ENCODE measurements around the gene MTCL1. TPM values are rescaled to one million over a fixed set of nuclear protein-coding genes. Genes with fewer than 3 reads are reported as not detected.
A peak's percentile ranks its signal among the peaks of the same experiment; 100 is the strongest.

MTCL1 gene
- total and polyA plus RNA-seq, 4 donors: 0.65 to 5.4 (median 1.4) TPM

DNA sequence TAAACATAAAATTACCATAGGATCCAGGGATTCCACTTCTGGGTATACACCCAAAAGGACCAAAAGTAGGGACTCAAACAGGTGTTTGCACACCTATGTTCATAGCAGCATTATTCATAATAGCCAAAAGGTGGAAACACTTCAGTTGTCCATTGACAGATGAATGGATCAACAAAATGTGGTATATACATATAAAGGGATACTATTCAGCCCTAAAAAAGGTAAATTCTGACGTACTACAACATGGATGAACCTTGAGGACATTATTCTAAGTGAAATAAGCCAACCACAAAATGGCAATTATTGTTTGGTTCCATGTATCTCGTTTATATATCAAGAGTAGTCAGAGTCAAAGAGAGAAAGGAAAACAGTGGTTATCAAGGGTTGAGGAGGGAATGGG lies 128.1 kb downstream of the MTCL1 start:
- no peak for DNase-seq (ENCODE audit: low spot score)
- Histone ChIP-seq H3K9me3 (ENCODE audit: control insufficient read depth in 4 of 4, low read length in 3 of 4) (peaks cover 3 to 10% (median 7%) of the 10 kb centered on the region in 4 donors), H3K27ac (ENCODE audit: low read depth in 1 of 2, low read length in 2 of 2) (no peak overlapping the region), H3K9ac (ENCODE audit: low read depth in 1 of 2, low read length in 2 of 2) (no peak overlapping the region), H3K4me3 (ENCODE audit: low read depth in 1 of 3, low read length in 3 of 3) (no peak overlapping the region), H3K27me3 (ENCODE audit: control insufficient read depth in 4 of 4, insufficient read depth in 4 of 4, low read length in 3 of 4) (no peaks in the 10 kb centered on the region), H3K36me3 (ENCODE audit: control insufficient read depth in 4 of 4, insufficient read depth in 3 of 4, low read depth in 1 of 4, low read length in 3 of 4) (no peaks in the 10 kb centered on the region), H3K4me1 (ENCODE audit: control insufficient read depth in 4 of 4, insufficient read depth in 4 of 4, low read length in 3 of 4) (no peaks in the 10 kb centered on the region)
- 73% methylated on average over 2 of the region's 2 CpGs for WGBS
- TF ChIP-seq MAX (IDR thresholded peaks at IDR 0.05): no peak
- no peak for TF ChIP-seq GABPA (IDR thresholded peaks at IDR 0.05 in 1 of 2, conservative IDR thresholded peaks at IDR 0.05 in 1 of 2)
- TF ChIP-seq EGR1 (IDR thresholded peaks at IDR 0.05; ENCODE audit: low read depth in 2 of 2): no peak
- no peak for TF ChIP-seq RXRA (IDR thresholded peaks at IDR 0.05)
- TF ChIP-seq RAD21 (IDR thresholded peaks at IDR 0.05): no peak
- TF ChIP-seq, protein P1, sequence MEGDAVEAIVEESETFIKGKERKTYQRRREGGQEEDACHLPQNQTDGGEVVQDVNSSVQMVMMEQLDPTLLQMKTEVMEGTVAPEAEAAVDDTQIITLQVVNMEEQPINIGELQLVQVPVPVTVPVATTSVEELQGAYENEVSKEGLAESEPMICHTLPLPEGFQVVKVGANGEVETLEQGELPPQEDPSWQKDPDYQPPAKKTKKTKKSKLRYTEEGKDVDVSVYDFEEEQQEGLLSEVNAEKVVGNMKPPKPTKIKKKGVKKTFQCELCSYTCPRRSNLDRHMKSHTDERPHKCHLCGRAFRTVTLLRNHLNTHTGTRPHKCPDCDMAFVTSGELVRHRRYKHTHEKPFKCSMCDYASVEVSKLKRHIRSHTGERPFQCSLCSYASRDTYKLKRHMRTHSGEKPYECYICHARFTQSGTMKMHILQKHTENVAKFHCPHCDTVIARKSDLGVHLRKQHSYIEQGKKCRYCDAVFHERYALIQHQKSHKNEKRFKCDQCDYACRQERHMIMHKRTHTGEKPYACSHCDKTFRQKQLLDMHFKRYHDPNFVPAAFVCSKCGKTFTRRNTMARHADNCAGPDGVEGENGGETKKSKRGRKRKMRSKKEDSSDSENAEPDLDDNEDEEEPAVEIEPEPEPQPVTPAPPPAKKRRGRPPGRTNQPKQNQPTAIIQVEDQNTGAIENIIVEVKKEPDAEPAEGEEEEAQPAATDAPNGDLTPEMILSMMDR (IDR thresholded peaks at IDR 0.05; ENCODE audit: low read depth, low read length, missing input control): no peak
- TF ChIP-seq HNF4A (conservative IDR thresholded peaks at IDR 0.05): no peak

- Histone ChIP-seq H3K4me1 (ENCODE audit: control insufficient read depth in 4 of 4, insufficient read depth in 4 of 4, low read length in 3 of 4) (no peaks in the 10 kb centered on the region), H3K4me3 (ENCODE audit: low read depth in 1 of 3, low read length in 3 of 3) (no peak overlapping the region), H3K27me3 (ENCODE audit: control insufficient read depth in 4 of 4, insufficient read depth in 4 of 4, low read length in 3 of 4) (no peaks in the 10 kb centered on the region), H3K27ac (ENCODE audit: low read depth in 1 of 2, low read length in 2 of 2) (no peak overlapping the region), H3K9me3 (ENCODE audit: control insufficient read depth in 4 of 4, low read length in 3 of 4) (peaks cover 3 to 10% (median 7%) of the 10 kb centered on the region in 4 donors), H3K9ac (ENCODE audit: low read depth in 1 of 2, low read length in 2 of 2) (no peak overlapping the region), H3K36me3 (ENCODE audit: control insufficient read depth in 4 of 4, insufficient read depth in 3 of 4, low read depth in 1 of 4, low read length in 3 of 4) (no peaks in the 10 kb centered on the region)
- TF ChIP-seq SP1 (IDR thresholded peaks at IDR 0.05) (no peak), RXRA (IDR thresholded peaks at IDR 0.05) (no peak), FOXA2 (IDR thresholded peaks at IDR 0.05) (no peak), HNF4A (conservative IDR thresholded peaks at IDR 0.05) (no peak), NR2F2 (IDR thresholded peaks at IDR 0.05) (no peak), EGR1 (IDR thresholded peaks at IDR 0.05; ENCODE audit: low read depth in 2 of 2) (no peak), MAX (IDR thresholded peaks at IDR 0.05) (no peak), FOXA1 (IDR thresholded peaks at IDR 0.05) (no peak), GABPA (IDR thresholded peaks at IDR 0.05 in 1 of 2, conservative IDR thresholded peaks at IDR 0.05 in 1 of 2) (no peak)
- WGBS: 85% methylated on average over 6 of the region's 6 CpGs
- DNase-seq (ENCODE audit: low spot score): no peak
Measured at GRCh38 chr18:8834881-8835280, 129.5 kb downstream of the MTCL1 start.

- no peak overlapping the region for H3K27ac ChIP-seq (ENCODE audit: low read depth in 1 of 2, low read length in 2 of 2)
- WGBS: 26% methylated on average over 3 of the region's 3 CpGs
Measured at GRCh38 chr18:8835521-8835953, 130.2 kb downstream of the MTCL1 start.

More at GRCh38 chr18:8835521-8835953, 130.2 kb downstream of the MTCL1 start:
- Histone ChIP-seq H3K9me3 (ENCODE audit: control insufficient read depth in 4 of 4, low read length in 3 of 4) (peaks cover 3 to 10% (median 7%) of the 10 kb centered on the region in 4 donors), H3K4me3 (ENCODE audit: low read depth in 1 of 3, low read length in 3 of 3) (no peak overlapping the region), H3K36me3 (ENCODE audit: control insufficient read depth in 4 of 4, insufficient read depth in 3 of 4, low read depth in 1 of 4, low read length in 3 of 4) (no peaks in the 10 kb centered on the region), H3K4me1 (ENCODE audit: control insufficient read depth in 4 of 4, insufficient read depth in 4 of 4, low read length in 3 of 4) (no peaks in the 10 kb centered on the region), H3K27me3 (ENCODE audit: control insufficient read depth in 4 of 4, insufficient read depth in 4 of 4, low read length in 3 of 4) (no peaks in the 10 kb centered on the region), H3K9ac (ENCODE audit: low read depth in 1 of 2, low read length in 2 of 2) (no peak overlapping the region)
- DNase-seq (ENCODE audit: low spot score): no peak
- no peak for TF ChIP-seq EGR1 (IDR thresholded peaks at IDR 0.05; ENCODE audit: low read depth in 2 of 2)
- no peak for TF ChIP-seq JUND (IDR thresholded peaks at IDR 0.05)
- no peak for TF ChIP-seq SP1 (IDR thresholded peaks at IDR 0.05)
- TF ChIP-seq FOXA2 (IDR thresholded peaks at IDR 0.05): no peak
- no peak for TF ChIP-seq YY1 (IDR thresholded peaks at IDR 0.05)
- peak in 1 of 2 donors; percentile 21 for TF ChIP-seq RXRA (IDR thresholded peaks at IDR 0.05)
